Stimulated activated CD4-positive, alpha-beta T cell treated with anti-CD3 and anti-CD28 coated beads, Interleukin-2, amount 100 ng/mL, for 48 hours (primary cell): ENCODE data around the gene METTL5.

Experiments used
- DNase-seq, 2 donors: peaks; one replicate each; pipeline ENCODE4 v3.0.0-alpha.2; 2020

The METTL5 gene

DNA sequence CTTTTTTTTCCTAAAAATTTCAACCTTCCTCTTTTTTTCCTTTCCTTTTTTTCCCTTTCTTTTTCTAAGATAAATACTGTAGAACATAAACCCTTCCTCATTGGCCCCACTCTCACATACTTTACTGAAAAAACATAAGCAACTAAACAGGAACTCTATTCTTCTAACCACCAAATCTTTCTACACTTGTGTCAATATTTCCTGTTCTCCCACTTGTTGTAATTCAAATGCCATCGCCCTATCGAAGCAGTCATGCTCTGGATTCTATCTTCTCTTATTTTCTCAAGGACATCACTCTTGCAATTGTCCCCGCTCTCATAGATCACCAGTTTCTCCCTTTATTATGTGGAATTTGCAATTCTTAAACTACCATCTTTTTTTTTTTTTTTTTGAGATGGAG, 46.3 kb downstream of the METTL5 start:
- no peak for DNase-seq

DNA sequence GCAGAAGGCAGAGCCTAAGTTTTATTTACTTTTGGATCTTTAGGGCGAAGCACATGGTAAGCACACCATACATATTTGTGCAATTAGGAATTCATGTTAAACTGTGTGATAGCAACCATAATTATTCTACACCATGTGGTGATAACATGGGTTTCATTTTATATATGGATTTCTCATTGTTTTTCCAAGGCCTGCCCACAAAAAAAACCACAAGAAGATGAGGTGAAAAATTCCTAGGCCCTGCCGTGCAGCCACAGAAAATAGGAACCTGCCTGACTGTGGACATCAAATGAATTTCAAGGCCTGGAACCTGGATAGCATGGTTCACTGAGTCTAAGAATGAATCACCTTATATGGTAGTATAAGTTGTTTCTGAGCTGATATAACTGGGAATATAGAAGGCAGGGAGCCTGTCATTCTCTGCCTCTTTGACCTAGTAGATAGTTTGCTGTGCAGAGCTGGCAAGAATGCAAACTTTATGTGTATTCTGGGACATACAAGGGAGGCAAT, 48.4 kb downstream of the METTL5 start:
- no peak for DNase-seq

DNA sequence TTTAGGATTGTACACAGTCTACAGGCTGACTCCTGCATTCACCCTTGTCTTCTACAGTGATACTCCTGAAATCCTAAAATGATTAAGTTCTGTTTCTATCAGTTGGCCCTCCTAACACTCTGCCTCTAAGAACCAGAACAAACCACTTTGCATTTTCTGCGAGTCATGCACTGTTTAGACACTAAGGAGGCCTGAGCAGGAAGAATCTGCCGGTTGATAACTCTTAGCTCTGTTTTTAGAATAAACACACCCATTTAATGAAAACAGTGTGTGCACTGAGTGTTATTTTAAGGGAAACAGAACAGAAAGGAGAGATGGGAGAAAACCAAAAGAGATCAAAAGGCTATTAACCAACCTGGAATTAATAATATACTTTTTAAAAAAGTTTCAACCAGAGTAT, 48.9 kb downstream of the METTL5 start:
- DNase-seq = no peak

GRCh38 chr2:169775354-169775753, 49.4 kb downstream of the METTL5 start:
- no peak for DNase-seq

DNA sequence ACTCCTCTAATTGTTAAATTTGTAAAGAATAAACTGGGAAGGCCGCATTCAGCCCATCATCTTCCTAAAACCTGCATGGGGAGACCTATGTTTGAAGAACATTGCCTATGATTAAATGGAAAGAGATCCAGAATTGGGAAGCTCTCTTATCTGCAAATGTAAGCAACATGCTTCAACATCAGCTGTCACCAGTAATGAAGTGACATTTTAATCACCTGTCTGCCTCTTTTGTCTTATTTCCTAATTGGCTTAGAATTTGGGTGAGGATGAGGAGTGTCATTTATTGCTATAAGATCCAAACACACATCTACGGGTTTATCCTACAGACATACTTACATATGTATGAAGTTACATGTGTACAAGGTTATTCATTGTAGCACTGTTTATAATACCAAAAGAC, 52.1 kb downstream of the METTL5 start:
- DNase-seq = no peak

DNA sequence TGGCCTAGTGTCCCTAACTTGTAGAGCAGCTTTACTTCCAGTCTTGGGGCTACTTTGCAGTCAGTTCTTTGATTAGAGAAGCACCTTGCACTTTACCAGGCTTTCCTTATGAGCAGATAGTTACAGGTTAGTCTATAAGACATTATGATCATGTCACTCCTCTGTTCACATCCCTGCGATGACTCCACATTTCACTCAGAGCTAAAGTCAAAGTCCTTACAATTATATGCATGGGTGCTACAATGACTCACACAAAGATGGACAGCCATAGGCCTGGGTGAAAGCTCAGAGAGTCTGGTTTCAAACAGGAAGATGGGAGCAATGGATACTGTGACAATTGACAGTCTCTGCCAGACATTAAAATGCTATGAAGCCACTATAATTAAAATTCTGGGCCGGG, 53.1 kb downstream of the METTL5 start:
- DNase-seq = no peak

GRCh38 chr2:169771021-169771420, 53.7 kb downstream of the METTL5 start:
- no peak for DNase-seq

DNA sequence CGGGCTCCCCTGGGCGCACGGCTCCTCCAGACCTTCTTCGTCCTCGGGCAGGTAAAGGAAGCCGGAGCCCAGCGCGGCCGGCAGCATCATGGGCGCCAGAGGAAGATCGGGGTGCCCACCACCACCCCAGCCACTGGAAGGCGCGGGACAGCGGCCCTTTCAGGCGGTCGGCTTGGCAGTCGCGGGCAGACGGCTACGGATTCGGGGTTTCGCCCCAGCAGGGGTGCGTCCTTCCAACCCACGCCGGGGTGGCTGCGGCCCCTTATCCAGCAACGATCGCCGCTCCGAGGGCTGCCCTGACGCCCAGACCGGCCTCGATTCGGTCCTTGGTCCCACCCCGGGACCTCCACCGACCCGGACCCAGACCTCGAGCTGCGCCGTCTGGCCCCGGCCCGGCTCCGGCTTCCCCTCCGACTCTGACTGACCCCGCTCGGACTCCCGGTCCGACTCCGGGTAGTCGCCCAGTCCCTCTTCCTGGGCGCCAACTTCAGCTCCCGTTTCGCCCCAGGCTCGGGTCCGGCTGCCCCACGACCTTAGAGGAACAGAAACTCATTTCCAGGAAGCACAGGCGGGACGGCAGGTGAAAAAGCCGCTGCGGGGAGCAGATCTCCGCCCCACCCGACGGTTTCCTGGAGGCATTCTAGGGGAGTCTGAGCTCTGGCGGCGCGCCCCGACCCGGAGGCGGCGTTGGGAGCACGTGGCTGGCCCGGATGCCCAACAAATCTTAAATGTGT, 56.3 kb downstream of the METTL5 start:
- DNase-seq = peak in 1 of 2 donors; percentile 11

DNA sequence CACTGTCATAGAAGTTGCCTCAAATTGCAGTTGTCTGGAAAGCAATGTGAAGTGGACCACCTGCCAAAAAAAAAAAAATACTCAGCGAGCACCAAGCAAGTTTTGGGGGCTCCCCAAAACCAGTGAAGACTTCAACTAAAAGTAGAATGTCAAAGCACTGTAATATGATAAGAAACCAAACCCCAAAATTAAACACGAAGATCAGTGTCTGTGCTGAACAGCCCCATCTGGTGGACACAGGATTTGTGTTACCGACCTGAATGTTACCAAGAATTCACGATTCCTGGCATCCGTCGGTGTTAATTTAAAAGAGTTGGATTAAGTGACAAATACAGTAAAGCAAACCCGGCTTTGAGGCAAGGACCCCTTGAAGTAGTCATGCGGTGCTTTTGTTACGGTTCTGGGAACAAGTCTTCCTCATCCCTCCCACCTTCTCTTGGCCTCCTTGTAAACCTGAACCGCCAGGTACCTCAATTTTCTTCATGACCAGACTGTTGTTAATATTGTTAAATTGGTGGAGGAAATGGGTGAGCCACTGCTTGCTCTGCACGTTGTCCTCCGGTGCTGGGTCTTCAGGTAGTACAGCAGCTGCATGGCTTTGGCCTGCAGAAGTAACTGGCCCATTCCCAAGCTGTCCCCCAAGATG, 57.3 kb downstream of the METTL5 start:
- DNase-seq = peak; percentile 48 to 62

DNA sequence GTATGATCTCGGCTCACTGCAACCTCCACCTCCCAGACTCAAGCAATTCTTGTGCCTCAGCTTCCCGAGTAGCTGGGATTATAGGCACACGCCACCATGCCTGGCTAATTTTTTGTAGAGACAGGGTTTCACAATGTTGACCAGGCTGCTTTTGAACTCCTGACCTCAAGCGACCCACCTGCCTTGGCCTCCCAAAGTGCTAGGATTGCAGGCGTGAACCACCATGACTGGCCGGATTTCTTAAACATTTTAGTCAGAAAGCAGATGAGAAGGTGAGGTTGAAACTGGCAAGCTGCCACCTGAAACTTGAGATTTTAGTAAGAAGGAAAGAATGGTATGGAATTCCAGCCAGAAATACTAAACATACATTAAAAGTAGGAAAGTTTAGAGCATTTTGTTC, 59.2 kb downstream of the METTL5 start:
- no peak for DNase-seq

DNA sequence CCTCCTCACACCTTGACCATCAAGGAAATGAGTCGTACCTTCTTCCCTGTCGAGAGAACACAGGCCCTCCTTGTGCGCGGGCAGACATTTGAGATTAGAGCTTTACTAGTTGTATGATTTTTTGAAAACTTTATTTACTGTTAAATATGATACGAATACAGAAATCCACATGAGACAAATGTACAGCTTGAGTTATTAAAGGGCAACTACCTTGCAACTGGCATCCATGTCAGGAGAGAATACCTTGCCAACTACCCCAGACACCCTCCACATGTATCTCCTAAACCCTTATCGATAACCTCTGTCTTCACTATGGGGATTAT, 62.8 kb downstream of the METTL5 start:
- DNase-seq = no peak
